K562 (cell line): ENCODE data around the gene PPP3CB. TPM values are rescaled to one million over a fixed set of nuclear protein-coding genes. Genes with fewer than 3 reads are reported as not detected.

Experiments used
- ATAC-seq: fragments of 200-7000 bp; cut with Tn5 transposase; 3 replicates; pipeline ENCODE4 v1.9.1; 2020; ENCODE audit warnings: moderate library complexity
- BruUV-seq: library from RNA; stranded (reverse); fragments of 400-500 nt; replicated peaks from 2 replicates; lab custom pipeline; 2021; lab: Mats Ljungman, UMichigan
- CTCF ChIA-PET: fragments of 300-600 bp; formaldehyde crosslinking; extraction: SDS; loops from one replicate; lab custom pipeline; 2021; ENCODE audit warnings: low intra/inter-chr PET ratio; lab: Yijun Ruan, JAX
- POLR2A ChIA-PET: fragments of 300-600, 350-650 bp; sonication (Branson Sonifier 250); formaldehyde crosslinking; extraction: SDS; loops from one replicate; lab custom pipeline; 2021; ENCODE audit warnings: antibody characterized with exemption, inconsistent platforms; lab: Yijun Ruan, JAX
- DNase-seq, 4 experiments: peaks; one replicate each; pipeline versions ENCODE4 v3.0.0 to v3.0.0-alpha.2; 2011 to 2018; ENCODE audit warnings: low spot score in 3 of 4, mixed read lengths in 3 of 4; ENCODE audit errors: extremely low read depth in 1 of 4
- FAIRE-seq: peaks from 2 replicates; lab custom pipeline; 2011; peaks lifted over from hg19 to GRCh38; lab: Jason Lieb, UNC
- H2AFZ ChIP-seq: 2 replicates; pipeline ENCODE4 v1.6.0; 2011; ENCODE audit warnings: low read depth, low read length, control low read depth, inconsistent platforms
- H3K27ac ChIP-seq: fragments of 200-600 bp; 3 replicates; pipeline ENCODE4 v1.8.0; 2011; ENCODE audit warnings: low read depth, mild to moderate bottlenecking, control low read depth, inconsistent platforms, low read length, moderate library complexity, mixed read lengths; ENCODE audit errors: extremely low read depth
- H3K27me3 ChIP-seq, 2 experiments: fragments of 300-600 bp in 1 of 2; 2 replicates in 1 of 2; 3 replicates in 1 of 2; pipeline versions ENCODE4 v1.6.0 to v1.8.0; 2011; ENCODE audit warnings: inconsistent platforms in 2 of 2, low read length in 2 of 2, mild to moderate bottlenecking in 1 of 2, mixed read lengths in 1 of 2, moderate library complexity in 1 of 2; ENCODE audit not compliant: control insufficient read depth in 2 of 2, insufficient read depth in 2 of 2
- H3K36me3 ChIP-seq: fragments of 300-600 bp; 3 replicates; pipeline ENCODE4 v1.8.0; 2011; ENCODE audit warnings: mild to moderate bottlenecking, low read length, inconsistent platforms; ENCODE audit not compliant: control insufficient read depth, insufficient read depth
- H3K4me1 ChIP-seq, 2 experiments: fragments of 200-600 bp in 1 of 2; replicated peaks in 1 of 2; 2 replicates in 1 of 2; 3 replicates in 1 of 2; pipeline versions ENCODE4 v1.5.1 to v1.8.0; 2011; ENCODE audit warnings: inconsistent platforms in 2 of 2, low read length in 2 of 2, mild to moderate bottlenecking in 1 of 2, mixed read lengths in 1 of 2, moderate library complexity in 1 of 2; ENCODE audit not compliant: control insufficient read depth in 2 of 2, insufficient read depth in 2 of 2
- H3K4me2 ChIP-seq: 2 replicates; pipeline ENCODE4 v1.6.1; 2011; ENCODE audit warnings: low read length, control low read depth, inconsistent platforms, mixed read lengths; ENCODE audit not compliant: insufficient read depth
- H3K4me3 ChIP-seq: fragments of 200-600 bp; sonication (generic), shearing (Covaris generic); 2 replicates; pipeline ENCODE4 v1.5.1; 2016; ENCODE audit warnings: control low read depth, inconsistent platforms
- H3K79me2 ChIP-seq: fragments of 200-600 bp; 3 replicates; pipeline ENCODE4 v1.8.0; 2011; ENCODE audit warnings: low read length, inconsistent platforms; ENCODE audit not compliant: control insufficient read depth, insufficient read depth
- H3K9ac ChIP-seq, 2 experiments: 2 replicates each; pipeline versions ENCODE4 v1.6.0 to v1.6.1; 2011; ENCODE audit warnings: low read depth in 2 of 2, low read length in 2 of 2, control low read depth in 1 of 2, inconsistent platforms in 1 of 2, mild to moderate bottlenecking in 1 of 2, mixed read lengths in 1 of 2; ENCODE audit not compliant: insufficient read depth in 1 of 2
- H3K9me1 ChIP-seq: one replicate; pipeline ENCODE4 v1.6.0; 2011; ENCODE audit warnings: inconsistent platforms, mild to moderate bottlenecking, low read length, moderate library complexity; ENCODE audit not compliant: control insufficient read depth, insufficient read depth
- H3K9me3 ChIP-seq: replicated peaks from 2 replicates; pipeline ENCODE4 v1.5.1; 2011; ENCODE audit warnings: low read depth, low read length, inconsistent platforms; ENCODE audit not compliant: control insufficient read depth, insufficient read depth
- H4K20me1 ChIP-seq: replicated peaks from 2 replicates; pipeline ENCODE4 v1.6.1; 2011; ENCODE audit warnings: low read length, inconsistent platforms, mixed read lengths; ENCODE audit not compliant: control insufficient read depth, insufficient read depth
- IFI16 ChIP-seq: fragments of 250-450 bp; sonication (Bioruptor Pico); IDR thresholded peaks from 2 replicates; pipeline ENCODE4 v2.1.2; 2022; ENCODE audit warnings: mild to moderate bottlenecking, inconsistent platforms
- KLF1 ChIP-seq: fragments of 450-650 bp; IDR thresholded peaks from 2 replicates; pipeline ENCODE4 v1.6.1; 2016; ENCODE audit warnings: missing genetic modification characterization, missing compliant biosample characterization
- MAFG ChIP-seq: fragments of 450-650 bp; conservative IDR thresholded peaks from 2 replicates; pipeline ENCODE4 v1.6.1; 2016; ENCODE audit warnings: missing genetic modification characterization, missing compliant biosample characterization
- MCM3 ChIP-seq: fragments of 450-650 bp; IDR thresholded peaks from 2 replicates; pipeline ENCODE4 v1.6.1; 2016
- SAFB2 ChIP-seq: fragments of 200-400 bp; formaldehyde crosslinking; IDR thresholded peaks from 2 replicates; pipeline ENCODE4 v1.6.1; 2018; ENCODE audit warnings: borderline replicate concordance, low read length, low read depth, moderate library complexity; ENCODE audit not compliant: severe bottlenecking
- TAF1 ChIP-seq: IDR thresholded peaks from 2 replicates; pipeline ENCODE4 v1.6.1; 2011; ENCODE audit warnings: mild to moderate bottlenecking, low read length, moderate library complexity; ENCODE audit not compliant: insufficient read depth, control insufficient read depth, severe bottlenecking; ENCODE audit errors: extremely low read depth
- WGBS: fragments of 100-300 bp; shearing (Covaris generic); methylation state at CpG from one replicate; pipeline ENCODE4 v1.1.6; 2016; ENCODE audit warnings: low coverage, mixed read lengths; ENCODE audit not compliant: insufficient coverage; ENCODE audit errors: missing lambda C conversion rate; 5-methylcytosine and 5-hydroxymethylcytosine counted together
- in situ Hi-C: fragments of 300-500 bp; cut with MboI; formaldehyde crosslinking; loops from 4 replicates; pipeline ENCODE4 v1.15.0; 2018; ENCODE audit warnings: inconsistent platforms, mixed read lengths
- intact Hi-C: fragments of 100-400 bp; cut with micrococcal nuclease; formaldehyde crosslinking; loops from 2 replicates; pipeline ENCODE4 v1.14.2; 2022
- polyA plus RNA-seq, 8 experiments: library from polyadenylated mRNA; depleted of rRNA in 4 of 8; stranded (reverse) in 5 of 8; unstranded in 3 of 8; fragments of >200 nt; fragmentation: Nextera tagmentation in 2 of 8; fragmentation: Illumina TruSeq in 1 of 8; extraction: Ambion mirVana in 2 of 8; extraction: Trizol in 1 of 8; gene quantifications; 2 replicates each; pipeline versions ENCODE4 v1.2.1 to v1.2.3, GENCODE V29; 2011 to 2014; ENCODE audit warnings: inconsistent platforms in 1 of 8, missing spikeins in 1 of 8
- total RNA-seq, 7 experiments: library from RNA; depleted of rRNA in 6 of 7; stranded (reverse); fragments of >200 nt in 6 of 7; fragmentation: Illumina TruSeq in 2 of 7; extraction: Trizol in 2 of 7; gene quantifications; 2 replicates each; pipeline versions ENCODE4 v1.2.1 to v1.2.3, GENCODE V29; 2011 to 2021; ENCODE audit warnings: low replicate concordance in 1 of 7
- TF ChIP-seq, protein P1 (sequence below): fragments of 450-650 bp; IDR thresholded peaks from 2 replicates; pipeline ENCODE4 v1.6.1; 2017; ENCODE audit warnings: antibody characterized with exemption, mild to moderate bottlenecking
- TF ChIP-seq, protein P2 (sequence below): fragments of 250-450 bp; sonication (Bioruptor Pico); IDR thresholded peaks from 2 replicates; pipeline ENCODE4 v1.4.0; 2020; ENCODE audit warnings: mild to moderate bottlenecking, moderate library complexity, borderline replicate concordance

Gene PPP3CB
- total and polyA plus RNA-seq, 9 of the 15 experiments (the other 6 are each of a cell fraction or from before 2014, with no cell fraction given): 9.6 to 27.6 (median 17.8) TPM

DNA sequence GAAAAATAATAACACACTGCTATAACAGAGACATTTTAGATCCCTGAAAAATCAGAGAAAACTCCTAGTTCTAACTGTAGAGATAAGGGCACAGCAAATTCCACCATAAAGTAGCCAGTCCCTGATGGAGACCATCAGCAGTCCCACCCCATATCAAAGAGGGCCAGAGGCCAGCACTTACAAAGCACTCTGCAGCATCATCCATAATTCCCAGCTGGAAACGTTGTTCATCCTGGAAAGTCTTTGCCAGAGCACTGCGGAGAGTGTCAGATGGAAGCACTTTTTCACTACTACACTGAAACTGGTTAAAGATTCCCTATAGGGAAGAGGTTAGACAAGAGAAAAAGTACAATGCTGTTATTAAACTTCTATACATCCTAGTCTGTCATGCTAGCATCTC lies 49.5 kb upstream of the PPP3CB start:
- WGBS: 57% methylated on average over 2 of the region's 2 CpGs
- ATAC-seq (no peak), FAIRE-seq (no peak), DNase-seq (no peak)
- in situ Hi-C loops (no loop called here), intact Hi-C loops (no loop called here)
- H3K27me3 ChIP-seq: no peaks in the 10 kb centered on the region
- no peaks in the 10 kb centered on the region for H3K9me3 ChIP-seq
- H3K9ac ChIP-seq: no peak overlapping the region
- no peaks in the 10 kb centered on the region for H3K4me1 ChIP-seq
- BruUV-seq: no TSS peak
- ChIA-PET POLR2A (interaction anchor here (1.1 to 1.5 kb wide), 3 partner anchors 9 to 25 kb away, joined by 3 to 6 read pairs (median 4); no protein-coding TSS in a partner anchor), CTCF (no interaction called here)
- no peak overlapping the region for H3K4me3 ChIP-seq
- no peaks in the 10 kb centered on the region for H3K79me2 ChIP-seq
- no peaks in the 10 kb centered on the region for H4K20me1 ChIP-seq
- no peak overlapping the region for H3K4me2 ChIP-seq
- H3K27ac ChIP-seq: no peak overlapping the region
- H3K36me3 ChIP-seq: no peaks in the 10 kb centered on the region
- TF ChIP-seq SAFB2: no peak
- no peak overlapping the region for H2AFZ ChIP-seq
- no peaks in the 10 kb centered on the region for H3K9me1 ChIP-seq

DNA sequence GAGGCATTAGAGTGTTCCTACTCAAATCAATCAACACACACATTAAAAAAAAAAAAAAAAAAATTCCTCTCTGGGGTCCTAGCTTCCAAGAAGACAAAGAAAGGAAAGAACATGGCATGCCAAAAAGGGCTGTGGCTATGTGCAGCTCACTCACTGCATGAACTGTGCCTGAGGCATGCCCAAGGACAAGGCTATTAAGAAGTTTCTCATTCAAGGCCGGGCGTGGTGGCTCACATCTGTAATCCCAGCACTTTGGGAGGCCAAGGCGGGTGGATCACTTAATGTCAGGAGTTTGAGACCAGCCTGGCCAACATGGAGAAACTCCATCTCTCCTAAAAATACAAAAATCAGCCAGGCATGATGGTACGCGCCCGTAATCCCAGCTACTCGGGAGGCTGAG lies 41.9 kb upstream of the PPP3CB start:
- TF ChIP-seq IFI16: no peak
- no peak for TF ChIP-seq MAFG (tag)
- TF ChIP-seq MCM3: no peak
- TF ChIP-seq, protein P1, sequence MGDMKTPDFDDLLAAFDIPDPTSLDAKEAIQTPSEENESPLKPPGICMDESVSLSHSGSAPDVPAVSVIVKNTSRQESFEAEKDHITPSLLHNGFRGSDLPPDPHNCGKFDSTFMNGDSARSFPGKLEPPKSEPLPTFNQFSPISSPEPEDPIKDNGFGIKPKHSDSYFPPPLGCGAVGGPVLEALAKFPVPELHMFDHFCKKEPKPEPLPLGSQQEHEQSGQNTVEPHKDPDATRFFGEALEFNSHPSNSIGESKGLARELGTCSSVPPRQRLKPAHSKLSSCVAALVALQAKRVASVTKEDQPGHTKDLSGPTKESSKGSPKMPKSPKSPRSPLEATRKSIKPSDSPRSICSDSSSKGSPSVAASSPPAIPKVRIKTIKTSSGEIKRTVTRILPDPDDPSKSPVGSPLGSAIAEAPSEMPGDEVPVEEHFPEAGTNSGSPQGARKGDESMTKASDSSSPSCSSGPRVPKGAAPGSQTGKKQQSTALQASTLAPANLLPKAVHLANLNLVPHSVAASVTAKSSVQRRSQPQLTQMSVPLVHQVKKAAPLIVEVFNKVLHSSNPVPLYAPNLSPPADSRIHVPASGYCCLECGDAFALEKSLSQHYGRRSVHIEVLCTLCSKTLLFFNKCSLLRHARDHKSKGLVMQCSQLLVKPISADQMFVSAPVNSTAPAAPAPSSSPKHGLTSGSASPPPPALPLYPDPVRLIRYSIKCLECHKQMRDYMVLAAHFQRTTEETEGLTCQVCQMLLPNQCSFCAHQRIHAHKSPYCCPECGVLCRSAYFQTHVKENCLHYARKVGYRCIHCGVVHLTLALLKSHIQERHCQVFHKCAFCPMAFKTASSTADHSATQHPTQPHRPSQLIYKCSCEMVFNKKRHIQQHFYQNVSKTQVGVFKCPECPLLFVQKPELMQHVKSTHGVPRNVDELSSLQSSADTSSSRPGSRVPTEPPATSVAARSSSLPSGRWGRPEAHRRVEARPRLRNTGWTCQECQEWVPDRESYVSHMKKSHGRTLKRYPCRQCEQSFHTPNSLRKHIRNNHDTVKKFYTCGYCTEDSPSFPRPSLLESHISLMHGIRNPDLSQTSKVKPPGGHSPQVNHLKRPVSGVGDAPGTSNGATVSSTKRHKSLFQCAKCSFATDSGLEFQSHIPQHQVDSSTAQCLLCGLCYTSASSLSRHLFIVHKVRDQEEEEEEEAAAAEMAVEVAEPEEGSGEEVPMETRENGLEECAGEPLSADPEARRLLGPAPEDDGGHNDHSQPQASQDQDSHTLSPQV: no peak
- TF ChIP-seq, protein P2, sequence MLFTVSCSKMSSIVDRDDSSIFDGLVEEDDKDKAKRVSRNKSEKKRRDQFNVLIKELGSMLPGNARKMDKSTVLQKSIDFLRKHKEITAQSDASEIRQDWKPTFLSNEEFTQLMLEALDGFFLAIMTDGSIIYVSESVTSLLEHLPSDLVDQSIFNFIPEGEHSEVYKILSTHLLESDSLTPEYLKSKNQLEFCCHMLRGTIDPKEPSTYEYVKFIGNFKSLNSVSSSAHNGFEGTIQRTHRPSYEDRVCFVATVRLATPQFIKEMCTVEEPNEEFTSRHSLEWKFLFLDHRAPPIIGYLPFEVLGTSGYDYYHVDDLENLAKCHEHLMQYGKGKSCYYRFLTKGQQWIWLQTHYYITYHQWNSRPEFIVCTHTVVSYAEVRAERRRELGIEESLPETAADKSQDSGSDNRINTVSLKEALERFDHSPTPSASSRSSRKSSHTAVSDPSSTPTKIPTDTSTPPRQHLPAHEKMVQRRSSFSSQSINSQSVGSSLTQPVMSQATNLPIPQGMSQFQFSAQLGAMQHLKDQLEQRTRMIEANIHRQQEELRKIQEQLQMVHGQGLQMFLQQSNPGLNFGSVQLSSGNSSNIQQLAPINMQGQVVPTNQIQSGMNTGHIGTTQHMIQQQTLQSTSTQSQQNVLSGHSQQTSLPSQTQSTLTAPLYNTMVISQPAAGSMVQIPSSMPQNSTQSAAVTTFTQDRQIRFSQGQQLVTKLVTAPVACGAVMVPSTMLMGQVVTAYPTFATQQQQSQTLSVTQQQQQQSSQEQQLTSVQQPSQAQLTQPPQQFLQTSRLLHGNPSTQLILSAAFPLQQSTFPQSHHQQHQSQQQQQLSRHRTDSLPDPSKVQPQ (CRISPR knock-in tag): no peak
- no peak for TF ChIP-seq KLF1 (tag)
- TF ChIP-seq TAF1: no peak
- Histone ChIP-seq H3K27me3 (no peaks in the 10 kb centered on the region), H3K9ac (no peak overlapping the region), H3K4me2 (no peak overlapping the region), H3K4me3 (no peak overlapping the region), H3K27ac (no peak overlapping the region), H3K9me3 (no peaks in the 10 kb centered on the region), H3K4me1 (peaks cover 0 to 7% of the 10 kb centered on the region in 2 experiments; a peak in 2 of 5 replicates), H4K20me1 (no peaks in the 10 kb centered on the region), H3K79me2 (no peaks in the 10 kb centered on the region), H2AFZ (no peak overlapping the region), H3K9me1 (no peaks in the 10 kb centered on the region), H3K36me3 (no peaks in the 10 kb centered on the region)
- intact Hi-C loops: no loop called here
- ChIA-PET POLR2A (interaction anchor here (0.7 to 1.0 kb wide), 2 partner anchors 8 to 9 kb away, joined by 3 to 4 read pairs; no protein-coding TSS in a partner anchor), CTCF (no interaction called here)
- in situ Hi-C loops: loop anchor here (10.0 kb wide), 1 partner anchor 337 kb away; the partner anchor contains the start of gene CAMK2G
- no peak for DNase-seq
- no peak for FAIRE-seq
- WGBS: 90% methylated on average over 7 of the region's 7 CpGs
- BruUV-seq: no TSS peak
- no peak for ATAC-seq
